Measurements from ENCODE around the gene FBXL7. TPM values are rescaled to one million over a fixed set of nuclear protein-coding genes. Genes with fewer than 3 reads are reported as not detected.

The FBXL7 gene
- total RNA-seq, 4 donors from 2014 or later = 5.7 to 47.4 (median 6.3) TPM

DNA sequence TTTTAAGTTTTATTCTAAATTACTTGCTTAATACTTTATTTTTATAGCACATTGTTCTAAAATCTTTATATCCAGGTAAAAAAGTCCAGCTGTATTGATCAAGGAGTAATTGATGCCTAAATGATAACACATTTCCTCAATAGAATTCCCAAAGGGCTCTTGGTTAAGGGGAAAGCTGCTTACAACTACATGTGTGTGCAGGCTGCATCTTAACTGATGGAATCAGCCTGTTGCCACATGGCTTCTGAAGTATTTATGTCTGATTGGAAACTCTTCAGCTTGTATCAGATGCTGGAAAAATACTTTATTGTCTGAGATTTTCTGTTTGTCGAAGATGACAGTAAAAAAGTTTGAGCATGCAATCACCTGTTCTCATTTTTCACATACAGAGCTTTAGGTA, 182.6 kb downstream of the FBXL7 start:
- intact Hi-C loops (cut with DNase I; ENCODE audit: low total_unique reads) = no loop called here
- no peaks in the 10 kb centered on the region for H3K27me3 ChIP-seq
- no peaks in the 10 kb centered on the region for H3K36me3 ChIP-seq
- H3K4me1 ChIP-seq = peaks cover 0 to 8% (median 0%) of the 10 kb centered on the region in 4 donors
- no peak for DNase-seq
- H3K4me3 ChIP-seq = no peak overlapping the region
- in situ Hi-C loops (cut with MboI; ENCODE audit: low pct_ligation_motif_present in 1 of 4, low pct_unique_long_range_greater_than_20kb in 1 of 4, low sequenced_read_pairs in 3 of 4) = no loop called here
- no peaks in the 10 kb centered on the region for H3K9me3 ChIP-seq
- TF ChIP-seq EP300 (IDR thresholded peaks at IDR 0.05; ENCODE audit: low read depth) (no peak), POLR2AphosphoS5 (IDR thresholded peaks at IDR 0.05) (no peak)
- no peak overlapping the region for H3K27ac ChIP-seq
- WGBS, 2 donors (ENCODE audit: low coverage in 1 of 2) = 39% methylated on average over 1 of the region's 1 CpG; no CpG with 5 or more reads in 1 of the 2 donors

DNA sequence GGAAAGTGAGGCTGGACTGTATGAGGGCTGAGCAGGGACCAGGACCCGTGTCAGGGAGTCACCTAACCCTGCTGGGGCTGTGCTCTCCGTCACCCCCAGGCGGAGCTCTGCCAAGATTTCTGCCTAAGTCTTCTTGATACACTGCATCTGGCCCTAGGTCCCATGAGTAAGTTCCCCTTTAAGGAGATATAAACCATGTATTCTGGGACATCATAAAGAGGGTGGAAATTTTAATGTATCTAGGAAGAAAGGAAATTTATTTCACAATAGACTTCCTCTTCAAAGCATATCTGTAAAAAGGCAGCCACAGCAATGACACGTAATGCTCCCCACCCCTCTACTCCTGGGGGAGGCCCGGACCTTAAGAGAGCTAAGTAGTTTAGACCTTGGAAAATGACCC, 183.4 kb downstream of the FBXL7 start:
- in situ Hi-C loops (cut with MboI; ENCODE audit: low pct_ligation_motif_present in 1 of 4, low pct_unique_long_range_greater_than_20kb in 1 of 4, low sequenced_read_pairs in 3 of 4) = no loop called here
- no peak for TF ChIP-seq POLR2A (IDR thresholded peaks at IDR 0.05)
- TF ChIP-seq, protein P1, sequence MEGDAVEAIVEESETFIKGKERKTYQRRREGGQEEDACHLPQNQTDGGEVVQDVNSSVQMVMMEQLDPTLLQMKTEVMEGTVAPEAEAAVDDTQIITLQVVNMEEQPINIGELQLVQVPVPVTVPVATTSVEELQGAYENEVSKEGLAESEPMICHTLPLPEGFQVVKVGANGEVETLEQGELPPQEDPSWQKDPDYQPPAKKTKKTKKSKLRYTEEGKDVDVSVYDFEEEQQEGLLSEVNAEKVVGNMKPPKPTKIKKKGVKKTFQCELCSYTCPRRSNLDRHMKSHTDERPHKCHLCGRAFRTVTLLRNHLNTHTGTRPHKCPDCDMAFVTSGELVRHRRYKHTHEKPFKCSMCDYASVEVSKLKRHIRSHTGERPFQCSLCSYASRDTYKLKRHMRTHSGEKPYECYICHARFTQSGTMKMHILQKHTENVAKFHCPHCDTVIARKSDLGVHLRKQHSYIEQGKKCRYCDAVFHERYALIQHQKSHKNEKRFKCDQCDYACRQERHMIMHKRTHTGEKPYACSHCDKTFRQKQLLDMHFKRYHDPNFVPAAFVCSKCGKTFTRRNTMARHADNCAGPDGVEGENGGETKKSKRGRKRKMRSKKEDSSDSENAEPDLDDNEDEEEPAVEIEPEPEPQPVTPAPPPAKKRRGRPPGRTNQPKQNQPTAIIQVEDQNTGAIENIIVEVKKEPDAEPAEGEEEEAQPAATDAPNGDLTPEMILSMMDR (IDR thresholded peaks at IDR 0.05) = peak in 1 of 5 experiments; percentile 14
- H3K36me3 ChIP-seq = no peaks in the 10 kb centered on the region

DNA sequence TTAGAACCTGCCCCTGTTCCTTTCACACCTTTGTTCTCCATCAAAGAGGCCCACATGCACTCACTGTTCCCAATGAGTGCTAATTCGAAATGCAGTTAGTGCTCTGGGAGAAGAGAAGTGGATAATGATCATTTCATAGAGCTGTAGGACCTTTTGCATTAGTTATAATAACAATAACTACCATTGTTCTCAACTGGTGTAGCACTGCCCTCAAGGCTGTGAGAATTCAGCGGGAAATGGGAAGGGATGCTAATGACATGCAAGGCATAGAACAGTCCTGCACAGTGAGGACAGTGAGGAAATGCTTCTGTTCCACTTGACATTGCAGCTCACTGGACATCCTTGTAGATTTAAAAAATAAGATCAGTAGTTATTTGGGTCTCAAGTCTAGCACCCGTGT, 187.4 kb downstream of the FBXL7 start:
- in situ Hi-C loops (cut with MboI; ENCODE audit: low pct_ligation_motif_present in 1 of 4, low pct_unique_long_range_greater_than_20kb in 1 of 4, low sequenced_read_pairs in 3 of 4) = no loop called here
- Histone ChIP-seq H3K27me3 (no peaks in the 10 kb centered on the region), H3K4me3 (no peak overlapping the region), H3K9me3 (no peaks in the 10 kb centered on the region), H3K4me1 (peaks cover 0 to 8% (median 0%) of the 10 kb centered on the region in 4 donors), H3K36me3 (no peaks in the 10 kb centered on the region), H3K27ac (no peak overlapping the region)
- TF ChIP-seq, protein P1 (IDR thresholded peaks at IDR 0.05) = no peak
- TF ChIP-seq POLR2A (IDR thresholded peaks at IDR 0.05) (no peak), POLR2AphosphoS5 (IDR thresholded peaks at IDR 0.05) (no peak), EP300 (IDR thresholded peaks at IDR 0.05; ENCODE audit: low read depth) (no peak)
- no peak for DNase-seq
- intact Hi-C loops (cut with DNase I; ENCODE audit: low total_unique reads) = no loop called here
- WGBS, 2 donors (ENCODE audit: low coverage in 1 of 2) = 82% methylated on average over 2 to 3 of the region's 3 CpGs

More for the DNA sequence above, 183.4 kb downstream of the FBXL7 start:
- Histone ChIP-seq H3K4me3 (no peak overlapping the region), H3K27ac (no peak overlapping the region), H3K4me1 (peaks cover 0 to 8% (median 0%) of the 10 kb centered on the region in 4 donors), H3K9me3 (no peaks in the 10 kb centered on the region), H3K27me3 (no peaks in the 10 kb centered on the region)
- DNase-seq = peak; percentile 19
- WGBS, 2 donors (ENCODE audit: low coverage in 1 of 2) = 47 to 60% methylated on average over 1 to 5 of the region's 5 CpGs
- intact Hi-C loops (cut with DNase I; ENCODE audit: low total_unique reads) = no loop called here

DNA sequence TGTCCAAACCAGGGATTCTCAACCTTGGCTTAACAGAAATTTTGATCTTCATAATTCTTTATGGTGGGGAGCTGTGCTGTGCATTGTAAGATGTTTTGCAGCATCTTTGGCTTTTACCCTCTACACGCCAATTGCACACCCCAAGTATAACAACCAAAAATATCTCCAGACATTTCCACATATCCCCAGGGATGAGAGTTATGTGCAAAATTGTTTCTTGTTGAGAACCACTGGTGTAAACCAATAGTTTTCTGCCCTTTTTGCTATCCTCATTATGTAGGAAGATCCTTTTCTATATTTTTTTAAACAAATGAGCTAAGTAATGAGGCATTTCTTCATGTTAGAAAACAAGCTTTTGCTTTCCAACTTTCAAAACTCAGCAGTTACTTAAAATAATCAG, 189.9 kb downstream of the FBXL7 start:
- TF ChIP-seq EP300 (IDR thresholded peaks at IDR 0.05; ENCODE audit: low read depth) (no peak), POLR2AphosphoS5 (IDR thresholded peaks at IDR 0.05) (no peak), POLR2A (IDR thresholded peaks at IDR 0.05) (no peak)
- TF ChIP-seq, protein P1 (IDR thresholded peaks at IDR 0.05) = no peak

DNA sequence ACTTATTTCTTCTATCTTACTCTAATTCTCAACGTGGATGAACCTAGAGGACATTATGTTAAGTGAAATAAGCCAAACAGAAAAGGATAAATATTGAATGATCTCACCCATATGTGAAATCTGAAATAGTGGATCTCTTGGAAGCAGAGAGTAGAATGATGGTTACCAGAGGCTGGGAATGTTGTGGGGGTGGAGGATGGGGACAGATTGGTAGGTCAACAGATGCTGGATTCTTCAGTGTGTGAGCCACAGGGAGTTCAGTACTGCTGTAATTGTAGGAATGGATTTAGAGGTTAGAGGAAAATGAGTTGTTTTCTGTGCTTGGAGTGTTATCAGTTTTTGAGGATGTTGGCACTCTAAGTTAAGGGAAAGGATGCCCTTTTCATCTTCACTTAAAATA, 190.6 kb downstream of the FBXL7 start:
- Histone ChIP-seq H3K4me1 (peaks cover 16 to 25% (median 18%) of the 10 kb centered on the region in 4 donors), H3K36me3 (no peaks in the 10 kb centered on the region), H3K4me3 (no peak overlapping the region), H3K27me3 (no peaks in the 10 kb centered on the region), H3K27ac (no peak overlapping the region), H3K9me3 (no peaks in the 10 kb centered on the region)
- intact Hi-C loops (cut with DNase I; ENCODE audit: low total_unique reads) (no loop called here), in situ Hi-C loops (cut with MboI; ENCODE audit: low pct_ligation_motif_present in 1 of 4, low pct_unique_long_range_greater_than_20kb in 1 of 4, low sequenced_read_pairs in 3 of 4) (no loop called here)
- no peak for DNase-seq
- WGBS, 2 donors (ENCODE audit: low coverage in 1 of 2) = 53 to 65% methylated on average over 1 of the region's 1 CpG
- no peak for TF ChIP-seq POLR2A (IDR thresholded peaks at IDR 0.05)
- TF ChIP-seq EP300 (IDR thresholded peaks at IDR 0.05; ENCODE audit: low read depth) = no peak
- TF ChIP-seq POLR2AphosphoS5 (IDR thresholded peaks at IDR 0.05) = no peak
- TF ChIP-seq, protein P1 (IDR thresholded peaks at IDR 0.05) = no peak

More for the DNA sequence above, 189.9 kb downstream of the FBXL7 start:
- no peak overlapping the region for H3K4me3 ChIP-seq
- H3K4me1 ChIP-seq = peaks cover 8 to 17% (median 10%) of the 10 kb centered on the region in 4 donors
- no peaks in the 10 kb centered on the region for H3K36me3 ChIP-seq
- WGBS, 2 donors (ENCODE audit: low coverage in 1 of 2) = 89 to 100% methylated on average over 1 of the region's 1 CpG
- no peak overlapping the region for H3K27ac ChIP-seq
- H3K27me3 ChIP-seq = no peaks in the 10 kb centered on the region
- in situ Hi-C loops (cut with MboI; ENCODE audit: low pct_ligation_motif_present in 1 of 4, low pct_unique_long_range_greater_than_20kb in 1 of 4, low sequenced_read_pairs in 3 of 4) = no loop called here
- intact Hi-C loops (cut with DNase I; ENCODE audit: low total_unique reads) = no loop called here
- no peaks in the 10 kb centered on the region for H3K9me3 ChIP-seq
- DNase-seq = no peak

Data from transverse colon (tissue), 4 donors.